HG03175 (cell line): ENCODE measurements around the gene DTNA.

Experiments used
- ATAC-seq: cut with Tn5 transposase; IDR thresholded peaks from one replicate; pipeline ENCODE4 v1.9.1; 2021; ENCODE audit warnings: mild to moderate bottlenecking, moderate library complexity; ENCODE audit not compliant: unreplicated experiment

DTNA gene

GRCh38 chr18:34928754-34929335 lies 218.7 kb downstream of the DTNA start:
- no peak for ATAC-seq

GRCh38 chr18:34929336-34929780 lies 219.3 kb downstream of the DTNA start:
- ATAC-seq = no peak

- ATAC-seq = no peak
These were observed 222.3 kb downstream of the DTNA start for GRCh38 chr18:34932363-34932762.

- no peak for ATAC-seq
These were observed 222.8 kb downstream of the DTNA start for GRCh38 chr18:34932792-34933466.

GRCh38 chr18:34933909-34934661 lies 224.0 kb downstream of the DTNA start:
- no peak for ATAC-seq

- ATAC-seq = no peak
These were observed 226.7 kb downstream of the DTNA start for GRCh38 chr18:34936772-34937171.

- ATAC-seq = no peak
These were observed 228.0 kb downstream of the DTNA start for GRCh38 chr18:34938090-34938489.
